HG03354 (cell line): ENCODE results near the gene CAMK1D.

Experiments
- ATAC-seq: cut with Tn5 transposase; IDR thresholded peaks from one replicate; pipeline ENCODE4 v1.9.1; 2021; ENCODE audit warnings: mild to moderate bottlenecking; ENCODE audit not compliant: unreplicated experiment, poor library complexity, severe bottlenecking

The CAMK1D gene

GRCh38 chr10:12631787-12632562 lies 282.6 kb downstream of the CAMK1D start:
- ATAC-seq = no peak

- ATAC-seq = no peak
These were observed 284.7 kb downstream of the CAMK1D start for GRCh38 chr10:12633776-12634620.

- no peak for ATAC-seq
These were observed 285.2 kb downstream of the CAMK1D start for GRCh38 chr10:12634621-12634931.

- ATAC-seq = no peak
These were observed 285.8 kb downstream of the CAMK1D start for GRCh38 chr10:12635127-12635541.

GRCh38 chr10:12636571-12636970 lies 287.2 kb downstream of the CAMK1D start:
- ATAC-seq = no peak

GRCh38 chr10:12637649-12638048 lies 288.3 kb downstream of the CAMK1D start:
- ATAC-seq = no peak

- peak; percentile 44 for ATAC-seq
These were observed 288.8 kb downstream of the CAMK1D start for GRCh38 chr10:12638103-12638502.

- no peak for ATAC-seq
These were observed 289.4 kb downstream of the CAMK1D start for GRCh38 chr10:12638781-12639180.

GRCh38 chr10:12639996-12640944 lies 290.9 kb downstream of the CAMK1D start:
- ATAC-seq = no peak

- no peak for ATAC-seq
These were observed 292.7 kb downstream of the CAMK1D start for GRCh38 chr10:12642036-12642435.

GRCh38 chr10:12643279-12643678 lies 293.9 kb downstream of the CAMK1D start:
- ATAC-seq = no peak

GRCh38 chr10:12644380-12645144 lies 295.2 kb downstream of the CAMK1D start:
- ATAC-seq = no peak

GRCh38 chr10:12645449-12645848 lies 296.1 kb downstream of the CAMK1D start:
- no peak for ATAC-seq

- ATAC-seq = no peak
These were observed 299.8 kb downstream of the CAMK1D start for GRCh38 chr10:12649012-12649584.

- no peak for ATAC-seq
These were observed 300.8 kb downstream of the CAMK1D start for GRCh38 chr10:12650122-12650521.

GRCh38 chr10:12650538-12651298 lies 301.4 kb downstream of the CAMK1D start:
- ATAC-seq = no peak

GRCh38 chr10:12655940-12656339 lies 306.6 kb downstream of the CAMK1D start:
- ATAC-seq = no peak

GRCh38 chr10:12656518-12657142 lies 307.3 kb downstream of the CAMK1D start:
- ATAC-seq = no peak
